Measurements from ENCODE around the gene SPATS2L. TPM values are rescaled to one million over a fixed set of nuclear protein-coding genes. Genes with fewer than 3 reads are reported as not detected.

The SPATS2L gene
- total RNA-seq, 1 experiment from 2014 or later, result 112 TPM

DNA sequence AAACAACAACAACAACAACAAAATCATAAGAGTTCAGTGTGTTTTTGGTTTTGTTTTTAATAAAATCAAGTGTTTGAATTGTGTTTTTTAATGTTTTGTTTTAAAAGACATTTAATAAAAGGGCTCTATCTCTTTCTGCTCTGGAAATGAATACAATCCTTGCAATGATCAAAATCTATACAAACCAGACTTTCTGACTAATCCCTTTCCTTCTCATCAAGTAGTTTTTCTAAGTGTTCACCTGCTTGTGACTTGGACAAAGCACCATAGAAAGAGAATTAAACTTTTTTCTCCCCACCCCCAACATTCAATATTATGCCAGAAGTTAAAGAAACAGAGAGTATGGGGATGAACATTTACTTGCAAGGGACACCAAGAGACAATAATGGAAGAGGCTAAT, 142.0 kb downstream of the SPATS2L start (continued):
- TF ChIP-seq, protein P1, sequence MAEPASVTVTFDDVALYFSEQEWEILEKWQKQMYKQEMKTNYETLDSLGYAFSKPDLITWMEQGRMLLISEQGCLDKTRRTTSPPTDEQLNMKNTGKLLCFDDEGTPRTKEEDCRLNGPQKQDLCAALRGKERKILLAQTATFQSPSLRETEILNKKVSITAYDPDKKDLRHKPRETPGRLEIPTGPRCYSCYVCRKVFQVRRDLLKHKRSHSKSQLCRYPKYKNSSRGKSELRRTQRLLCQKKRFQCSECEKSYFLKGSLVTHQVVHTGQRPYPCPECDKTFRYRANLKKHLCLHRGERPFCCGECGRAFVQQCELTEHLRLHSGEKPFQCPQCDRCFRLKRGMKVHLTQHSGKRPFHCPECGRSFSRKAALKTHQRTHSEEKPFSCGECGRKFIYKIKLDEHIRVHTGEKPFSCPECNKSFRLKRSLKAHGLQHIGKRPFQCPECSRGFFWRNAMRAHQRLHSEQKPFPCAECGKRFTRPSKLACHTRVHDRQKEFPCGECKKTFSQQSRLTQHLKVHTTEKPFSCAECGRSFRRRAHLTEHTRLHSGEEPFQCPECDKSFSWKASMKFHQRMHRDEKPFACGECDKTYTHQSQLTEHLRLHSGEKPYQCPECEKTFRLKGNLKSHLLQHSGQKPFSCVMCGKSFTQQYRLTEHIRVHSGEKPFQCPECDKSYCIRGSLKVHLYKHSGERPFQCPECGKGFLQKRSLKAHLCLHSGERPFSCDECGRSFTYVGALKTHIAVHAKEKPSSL (CRISPR knock-in tag; conservative IDR thresholded peaks at IDR 0.05), result no peak
- TF ChIP-seq HMGA2 (CRISPR knock-in tag; IDR thresholded peaks at IDR 0.05) (no peak), TP53 (CRISPR knock-in tag; IDR thresholded peaks at IDR 0.05) (no peak), ESRRA (CRISPR knock-in tag; IDR thresholded peaks at IDR 0.05; ENCODE audit: borderline replicate concordance) (no peak)
- TF ChIP-seq, protein P2, sequence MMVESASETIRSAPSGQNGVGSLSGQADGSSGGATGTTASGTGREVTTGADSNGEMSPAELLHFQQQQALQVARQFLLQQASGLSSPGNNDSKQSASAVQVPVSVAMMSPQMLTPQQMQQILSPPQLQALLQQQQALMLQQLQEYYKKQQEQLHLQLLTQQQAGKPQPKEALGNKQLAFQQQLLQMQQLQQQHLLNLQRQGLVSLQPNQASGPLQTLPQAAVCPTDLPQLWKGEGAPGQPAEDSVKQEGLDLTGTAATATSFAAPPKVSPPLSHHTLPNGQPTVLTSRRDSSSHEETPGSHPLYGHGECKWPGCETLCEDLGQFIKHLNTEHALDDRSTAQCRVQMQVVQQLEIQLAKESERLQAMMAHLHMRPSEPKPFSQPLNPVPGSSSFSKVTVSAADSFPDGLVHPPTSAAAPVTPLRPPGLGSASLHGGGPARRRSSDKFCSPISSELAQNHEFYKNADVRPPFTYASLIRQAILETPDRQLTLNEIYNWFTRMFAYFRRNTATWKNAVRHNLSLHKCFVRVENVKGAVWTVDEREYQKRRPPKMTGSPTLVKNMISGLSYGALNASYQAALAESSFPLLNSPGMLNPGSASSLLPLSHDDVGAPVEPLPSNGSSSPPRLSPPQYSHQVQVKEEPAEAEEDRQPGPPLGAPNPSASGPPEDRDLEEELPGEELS (CRISPR knock-in tag; IDR thresholded peaks at IDR 0.05), result no peak

DNA sequence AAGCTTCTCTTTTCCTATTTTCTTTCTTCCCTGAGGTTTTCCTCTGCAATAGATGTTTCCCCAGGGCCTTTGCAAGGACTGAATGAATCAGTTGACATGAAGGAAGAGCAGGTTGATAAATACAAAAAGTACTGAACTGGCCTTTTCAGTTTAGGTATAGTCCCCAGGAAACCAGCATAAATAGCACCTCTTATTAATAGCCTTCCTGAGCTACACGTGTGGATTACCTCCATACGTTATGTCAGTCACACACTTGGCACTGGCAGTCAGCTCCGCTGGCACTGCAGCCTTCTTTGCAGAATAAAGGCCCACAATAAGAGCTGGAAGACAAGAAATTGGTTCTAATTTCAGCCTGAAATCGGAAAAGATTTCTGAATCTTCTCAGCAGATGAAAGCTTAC, 142.7 kb downstream of the SPATS2L start:
- no peak overlapping the region for H3K4me3 Mint-ChIP-seq
- no peak for ATAC-seq
- H3K27me3 Mint-ChIP-seq (ENCODE audit: low read depth), result no peaks in the 10 kb centered on the region
- H3K9me3 Mint-ChIP-seq, result 0 out of 2 replicates have a peak, but pooled peaks cover 5% of the 10 kb centered on the region
- ChIA-PET CTCF (interaction anchor here (1.4 kb wide), 1 partner anchor 394 kb away, joined by 3 read pairs; no protein-coding TSS in a partner anchor), POLR2A (no interaction called here)
- no peak overlapping the region for H3K27ac Mint-ChIP-seq
- no peak for DNase-seq (ENCODE audit: low spot score)
- H3K36me3 Mint-ChIP-seq, result peaks cover 42% of the 10 kb centered on the region
- peaks cover 12% of the 10 kb centered on the region for H3K4me1 Mint-ChIP-seq
- TF ChIP-seq, protein P3, sequence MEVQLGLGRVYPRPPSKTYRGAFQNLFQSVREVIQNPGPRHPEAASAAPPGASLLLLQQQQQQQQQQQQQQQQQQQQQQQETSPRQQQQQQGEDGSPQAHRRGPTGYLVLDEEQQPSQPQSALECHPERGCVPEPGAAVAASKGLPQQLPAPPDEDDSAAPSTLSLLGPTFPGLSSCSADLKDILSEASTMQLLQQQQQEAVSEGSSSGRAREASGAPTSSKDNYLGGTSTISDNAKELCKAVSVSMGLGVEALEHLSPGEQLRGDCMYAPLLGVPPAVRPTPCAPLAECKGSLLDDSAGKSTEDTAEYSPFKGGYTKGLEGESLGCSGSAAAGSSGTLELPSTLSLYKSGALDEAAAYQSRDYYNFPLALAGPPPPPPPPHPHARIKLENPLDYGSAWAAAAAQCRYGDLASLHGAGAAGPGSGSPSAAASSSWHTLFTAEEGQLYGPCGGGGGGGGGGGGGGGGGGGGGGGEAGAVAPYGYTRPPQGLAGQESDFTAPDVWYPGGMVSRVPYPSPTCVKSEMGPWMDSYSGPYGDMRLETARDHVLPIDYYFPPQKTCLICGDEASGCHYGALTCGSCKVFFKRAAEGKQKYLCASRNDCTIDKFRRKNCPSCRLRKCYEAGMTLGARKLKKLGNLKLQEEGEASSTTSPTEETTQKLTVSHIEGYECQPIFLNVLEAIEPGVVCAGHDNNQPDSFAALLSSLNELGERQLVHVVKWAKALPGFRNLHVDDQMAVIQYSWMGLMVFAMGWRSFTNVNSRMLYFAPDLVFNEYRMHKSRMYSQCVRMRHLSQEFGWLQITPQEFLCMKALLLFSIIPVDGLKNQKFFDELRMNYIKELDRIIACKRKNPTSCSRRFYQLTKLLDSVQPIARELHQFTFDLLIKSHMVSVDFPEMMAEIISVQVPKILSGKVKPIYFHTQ (CRISPR knock-in tag; IDR thresholded peaks at IDR 0.05), result no peak
- TF ChIP-seq ATF1 (CRISPR knock-in tag; IDR thresholded peaks at IDR 0.05) (no peak), FOXP1 (CRISPR knock-in tag; IDR thresholded peaks at IDR 0.05; ENCODE audit: borderline replicate concordance) (no peak), FOXK1 (CRISPR knock-in tag; IDR thresholded peaks at IDR 0.05) (no peak), ZNF317 (CRISPR knock-in tag; IDR thresholded peaks at IDR 0.05; ENCODE audit: borderline replicate concordance, low read depth) (no peak), ZNF423 (CRISPR knock-in tag; IDR thresholded peaks at IDR 0.05) (no peak), ZNF232 (CRISPR knock-in tag; IDR thresholded peaks at IDR 0.05) (no peak), MYBL2 (CRISPR knock-in tag; IDR thresholded peaks at IDR 0.05) (no peak), ZNF219 (CRISPR knock-in tag; IDR thresholded peaks at IDR 0.05; ENCODE audit: borderline replicate concordance) (no peak), ZNF396 (CRISPR knock-in tag; IDR thresholded peaks at IDR 0.05; ENCODE audit: borderline replicate concordance) (no peak), TP53 (CRISPR knock-in tag; IDR thresholded peaks at IDR 0.05) (no peak), ZBTB21 (CRISPR knock-in tag; IDR thresholded peaks at IDR 0.05; ENCODE audit: borderline replicate concordance) (no peak)
- TF ChIP-seq, protein P4, sequence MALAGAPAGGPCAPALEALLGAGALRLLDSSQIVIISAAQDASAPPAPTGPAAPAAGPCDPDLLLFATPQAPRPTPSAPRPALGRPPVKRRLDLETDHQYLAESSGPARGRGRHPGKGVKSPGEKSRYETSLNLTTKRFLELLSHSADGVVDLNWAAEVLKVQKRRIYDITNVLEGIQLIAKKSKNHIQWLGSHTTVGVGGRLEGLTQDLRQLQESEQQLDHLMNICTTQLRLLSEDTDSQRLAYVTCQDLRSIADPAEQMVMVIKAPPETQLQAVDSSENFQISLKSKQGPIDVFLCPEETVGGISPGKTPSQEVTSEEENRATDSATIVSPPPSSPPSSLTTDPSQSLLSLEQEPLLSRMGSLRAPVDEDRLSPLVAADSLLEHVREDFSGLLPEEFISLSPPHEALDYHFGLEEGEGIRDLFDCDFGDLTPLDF (CRISPR knock-in tag; IDR thresholded peaks at IDR 0.05), result no peak
- TF ChIP-seq, protein P5, sequence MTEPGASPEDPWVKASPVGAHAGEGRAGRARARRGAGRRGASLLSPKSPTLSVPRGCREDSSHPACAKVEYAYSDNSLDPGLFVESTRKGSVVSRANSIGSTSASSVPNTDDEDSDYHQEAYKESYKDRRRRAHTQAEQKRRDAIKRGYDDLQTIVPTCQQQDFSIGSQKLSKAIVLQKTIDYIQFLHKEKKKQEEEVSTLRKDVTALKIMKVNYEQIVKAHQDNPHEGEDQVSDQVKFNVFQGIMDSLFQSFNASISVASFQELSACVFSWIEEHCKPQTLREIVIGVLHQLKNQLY (CRISPR knock-in tag; IDR thresholded peaks at IDR 0.05), result no peak
- TF ChIP-seq, protein P6, sequence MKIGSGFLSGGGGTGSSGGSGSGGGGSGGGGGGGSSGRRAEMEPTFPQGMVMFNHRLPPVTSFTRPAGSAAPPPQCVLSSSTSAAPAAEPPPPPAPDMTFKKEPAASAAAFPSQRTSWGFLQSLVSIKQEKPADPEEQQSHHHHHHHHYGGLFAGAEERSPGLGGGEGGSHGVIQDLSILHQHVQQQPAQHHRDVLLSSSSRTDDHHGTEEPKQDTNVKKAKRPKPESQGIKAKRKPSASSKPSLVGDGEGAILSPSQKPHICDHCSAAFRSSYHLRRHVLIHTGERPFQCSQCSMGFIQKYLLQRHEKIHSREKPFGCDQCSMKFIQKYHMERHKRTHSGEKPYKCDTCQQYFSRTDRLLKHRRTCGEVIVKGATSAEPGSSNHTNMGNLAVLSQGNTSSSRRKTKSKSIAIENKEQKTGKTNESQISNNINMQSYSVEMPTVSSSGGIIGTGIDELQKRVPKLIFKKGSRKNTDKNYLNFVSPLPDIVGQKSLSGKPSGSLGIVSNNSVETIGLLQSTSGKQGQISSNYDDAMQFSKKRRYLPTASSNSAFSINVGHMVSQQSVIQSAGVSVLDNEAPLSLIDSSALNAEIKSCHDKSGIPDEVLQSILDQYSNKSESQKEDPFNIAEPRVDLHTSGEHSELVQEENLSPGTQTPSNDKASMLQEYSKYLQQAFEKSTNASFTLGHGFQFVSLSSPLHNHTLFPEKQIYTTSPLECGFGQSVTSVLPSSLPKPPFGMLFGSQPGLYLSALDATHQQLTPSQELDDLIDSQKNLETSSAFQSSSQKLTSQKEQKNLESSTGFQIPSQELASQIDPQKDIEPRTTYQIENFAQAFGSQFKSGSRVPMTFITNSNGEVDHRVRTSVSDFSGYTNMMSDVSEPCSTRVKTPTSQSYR (CRISPR knock-in tag; IDR thresholded peaks at IDR 0.05), result no peak
- TF ChIP-seq, protein P1 (CRISPR knock-in tag; conservative IDR thresholded peaks at IDR 0.05), result no peak
- TF ChIP-seq, protein P7, sequence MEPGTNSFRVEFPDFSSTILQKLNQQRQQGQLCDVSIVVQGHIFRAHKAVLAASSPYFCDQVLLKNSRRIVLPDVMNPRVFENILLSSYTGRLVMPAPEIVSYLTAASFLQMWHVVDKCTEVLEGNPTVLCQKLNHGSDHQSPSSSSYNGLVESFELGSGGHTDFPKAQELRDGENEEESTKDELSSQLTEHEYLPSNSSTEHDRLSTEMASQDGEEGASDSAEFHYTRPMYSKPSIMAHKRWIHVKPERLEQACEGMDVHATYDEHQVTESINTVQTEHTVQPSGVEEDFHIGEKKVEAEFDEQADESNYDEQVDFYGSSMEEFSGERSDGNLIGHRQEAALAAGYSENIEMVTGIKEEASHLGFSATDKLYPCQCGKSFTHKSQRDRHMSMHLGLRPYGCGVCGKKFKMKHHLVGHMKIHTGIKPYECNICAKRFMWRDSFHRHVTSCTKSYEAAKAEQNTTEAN (CRISPR knock-in tag; IDR thresholded peaks at IDR 0.05), result no peak
